HG03571 (cell line): ENCODE data around the gene SMG6.

Source experiments
- ATAC-seq: cut with Tn5 transposase; IDR thresholded peaks from one replicate; pipeline ENCODE4 v1.9.1; 2021; ENCODE audit not compliant: unreplicated experiment

SMG6 gene

DNA sequence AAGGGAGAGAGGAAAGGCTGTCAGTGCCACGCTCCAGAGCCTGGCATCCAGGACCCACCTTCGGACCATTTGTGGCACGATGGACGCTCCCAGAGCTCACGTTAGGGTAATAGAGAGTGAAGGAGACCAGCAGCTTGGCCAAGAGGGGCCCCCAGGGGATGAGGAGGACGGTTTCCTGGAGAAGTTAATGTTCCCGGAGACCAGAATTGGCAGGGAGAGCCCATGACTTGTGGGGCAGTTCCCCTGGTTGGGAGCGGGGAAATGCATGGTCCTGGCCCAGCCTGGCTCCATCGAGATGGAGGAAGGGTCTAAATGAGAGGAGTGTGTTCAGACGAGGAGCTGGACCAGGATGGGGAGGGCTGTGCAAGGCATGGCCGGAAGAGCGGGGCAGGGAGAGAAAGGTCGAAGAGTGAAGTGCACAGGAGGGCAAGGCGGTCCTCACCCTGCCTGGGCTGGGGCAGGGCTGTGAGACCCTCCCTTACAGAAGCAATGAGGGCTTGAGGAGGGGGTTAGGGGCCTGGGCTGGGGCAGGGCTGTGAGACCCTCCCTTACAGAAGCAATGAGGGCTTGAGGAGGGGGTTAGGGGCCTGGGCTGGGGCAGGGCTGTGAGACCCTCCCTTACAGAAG is 251.5 kb downstream of the SMG6 start:
- no peak for ATAC-seq

DNA sequence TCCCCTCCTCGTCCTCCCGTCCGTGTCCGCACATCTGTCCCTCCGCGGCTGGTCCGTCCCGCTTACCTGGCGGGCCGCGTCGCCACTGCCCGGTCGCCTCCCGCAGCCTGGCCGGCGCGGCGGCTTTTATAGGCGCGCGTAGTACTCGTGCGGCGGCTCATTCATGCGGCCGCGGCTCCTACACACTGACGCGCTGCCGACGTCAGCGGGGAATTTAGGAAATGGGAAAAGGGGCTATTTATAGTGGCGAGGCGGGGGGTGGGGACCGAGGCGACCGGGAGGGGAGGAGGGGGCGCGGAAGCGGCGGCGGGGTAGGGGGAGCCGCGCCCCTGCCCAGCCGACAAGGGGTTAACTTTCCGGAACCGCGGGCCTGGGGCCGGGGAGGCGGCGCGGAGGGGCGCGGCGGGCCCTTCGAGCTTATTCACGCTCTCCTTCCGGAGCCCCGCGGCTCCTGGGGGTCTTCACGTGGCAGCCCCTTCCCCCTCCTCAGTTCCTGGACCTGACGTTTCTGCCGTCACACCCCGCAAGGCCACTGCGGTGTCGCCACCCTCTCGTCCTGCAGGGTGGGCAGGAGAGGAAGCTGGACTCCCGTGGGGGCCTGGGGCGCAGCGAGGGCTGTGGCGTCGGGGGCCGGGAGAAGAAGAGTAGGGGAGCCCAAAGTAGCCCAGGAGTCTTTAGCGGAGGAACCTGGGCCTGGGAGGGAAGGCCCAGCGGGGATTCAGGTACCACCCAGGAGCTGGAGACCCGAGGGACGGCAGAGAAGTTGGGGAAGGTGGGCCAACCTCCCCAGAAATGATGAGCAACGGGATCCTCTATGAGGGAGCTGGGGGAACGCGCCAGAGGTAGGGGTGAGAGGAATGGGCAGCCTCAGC is 252.3 kb downstream of the SMG6 start:
- ATAC-seq: no peak

DNA sequence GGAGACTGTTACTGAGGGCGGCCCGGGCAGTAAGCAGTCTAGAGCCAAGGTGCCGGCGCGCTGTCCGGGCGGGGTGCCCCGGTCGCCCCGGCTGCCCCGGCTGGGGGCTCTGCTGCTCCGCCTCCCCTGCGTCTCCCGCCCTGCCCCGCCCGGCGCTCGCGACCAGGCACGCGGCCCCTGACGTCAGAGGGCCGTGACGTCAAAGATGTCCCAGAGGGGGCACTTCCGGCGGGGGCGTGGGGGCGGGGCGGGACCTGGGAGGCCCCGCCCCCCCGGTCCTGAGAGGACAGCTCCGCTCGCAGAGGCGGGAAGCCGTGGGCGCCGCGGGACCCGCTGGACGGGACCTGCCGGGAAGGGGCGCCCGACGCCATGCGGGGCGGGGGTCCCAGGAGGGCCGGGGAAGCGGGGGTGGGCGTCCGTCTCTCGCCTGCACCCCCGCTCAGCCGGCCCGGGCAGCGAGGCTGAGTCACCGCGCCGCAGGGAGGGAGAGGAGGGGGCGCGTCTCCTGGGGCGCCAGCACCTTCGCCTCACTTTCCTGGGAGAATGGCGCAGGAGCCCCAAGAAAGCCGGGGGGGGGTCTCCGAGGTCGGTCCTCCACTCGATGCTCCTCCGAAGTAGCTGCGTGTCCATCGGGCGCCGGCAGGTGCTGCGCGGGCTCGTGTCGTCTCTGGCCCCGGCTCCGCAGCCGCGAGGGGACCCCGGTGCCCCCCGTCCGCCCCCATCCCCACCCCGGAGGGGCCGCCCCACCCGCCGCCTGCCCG is 253.1 kb downstream of the SMG6 start:
- peak; percentile 2 for ATAC-seq

DNA sequence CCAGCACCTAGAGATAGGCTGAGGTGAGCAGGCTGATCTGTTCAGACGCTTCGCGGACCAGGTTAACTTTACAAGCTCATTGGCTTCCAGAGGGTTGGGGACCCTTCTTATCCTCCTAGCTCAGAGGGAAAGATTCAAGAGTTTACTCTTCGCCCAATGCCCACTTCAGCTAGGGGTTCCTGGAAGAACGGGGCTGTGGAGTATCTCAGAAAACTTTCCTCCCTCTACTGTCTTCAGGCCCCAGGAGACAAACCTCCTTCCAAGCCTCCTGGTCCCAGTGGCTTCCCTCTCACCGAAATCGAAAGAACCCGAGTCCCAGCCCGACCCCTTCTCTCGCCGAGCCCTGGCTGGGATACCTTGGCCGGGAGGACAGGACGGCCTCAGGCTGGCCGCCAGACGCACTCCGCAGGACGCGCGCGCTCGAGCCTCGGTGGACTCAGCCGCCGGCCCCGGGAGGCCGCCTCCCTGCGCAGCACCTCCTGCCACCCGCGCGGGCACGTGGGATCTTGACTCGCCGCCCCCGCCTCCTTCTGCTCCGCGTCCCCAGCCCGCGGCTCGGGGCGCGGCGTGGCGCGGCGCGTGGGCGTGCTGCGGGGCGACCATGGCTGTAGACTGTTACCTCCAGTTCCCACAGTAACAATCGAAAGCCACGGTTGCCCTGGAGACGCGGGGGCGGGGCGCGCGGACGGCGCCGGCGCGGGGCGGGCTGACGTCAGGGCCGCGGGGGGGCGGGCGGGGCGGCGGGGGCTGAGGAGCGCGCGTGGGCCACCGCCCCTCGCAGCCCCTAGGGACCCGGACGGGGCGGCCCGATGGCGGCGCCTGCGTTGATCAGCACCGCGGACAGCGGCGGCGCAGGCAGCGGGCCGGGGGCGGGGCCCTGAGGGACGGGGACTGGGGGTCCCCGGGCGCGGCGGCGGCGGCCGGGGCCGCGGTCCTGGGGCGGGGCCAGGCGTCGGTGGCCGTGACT is 254.0 kb downstream of the SMG6 start:
- peak; percentile 43 for ATAC-seq

DNA sequence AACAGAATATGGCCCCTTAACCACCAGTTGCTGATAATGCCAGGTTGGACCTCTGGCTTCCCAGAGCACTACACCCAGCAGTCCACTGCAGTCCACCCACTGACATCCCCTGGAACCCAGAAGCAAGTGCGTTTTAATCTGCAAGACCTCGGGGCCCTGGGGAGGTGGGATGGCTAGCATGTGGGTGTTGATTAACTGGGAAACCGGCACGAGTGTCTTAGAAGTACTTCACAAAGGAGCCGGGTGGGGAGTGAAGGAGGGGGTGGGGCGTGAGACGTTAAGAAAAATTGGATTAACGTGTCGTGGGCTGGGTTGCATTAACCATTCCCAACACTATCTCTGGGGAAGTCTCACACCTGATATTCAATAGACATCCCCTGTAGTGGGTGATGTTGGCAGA is 254.8 kb downstream of the SMG6 start:
- no peak for ATAC-seq

- ATAC-seq: no peak
Measured at GRCh38 chr17:2047590-2047989, 256.0 kb downstream of the SMG6 start.

- ATAC-seq: no peak
Measured at GRCh38 chr17:2044263-2044894, 259.2 kb downstream of the SMG6 start.

GRCh38 chr17:2043785-2044184 is 259.8 kb downstream of the SMG6 start:
- ATAC-seq: no peak

- no peak for ATAC-seq
Measured at GRCh38 chr17:2042933-2043332, 260.7 kb downstream of the SMG6 start.

- no peak for ATAC-seq
Measured at GRCh38 chr17:2042390-2042847, 261.2 kb downstream of the SMG6 start.

DNA sequence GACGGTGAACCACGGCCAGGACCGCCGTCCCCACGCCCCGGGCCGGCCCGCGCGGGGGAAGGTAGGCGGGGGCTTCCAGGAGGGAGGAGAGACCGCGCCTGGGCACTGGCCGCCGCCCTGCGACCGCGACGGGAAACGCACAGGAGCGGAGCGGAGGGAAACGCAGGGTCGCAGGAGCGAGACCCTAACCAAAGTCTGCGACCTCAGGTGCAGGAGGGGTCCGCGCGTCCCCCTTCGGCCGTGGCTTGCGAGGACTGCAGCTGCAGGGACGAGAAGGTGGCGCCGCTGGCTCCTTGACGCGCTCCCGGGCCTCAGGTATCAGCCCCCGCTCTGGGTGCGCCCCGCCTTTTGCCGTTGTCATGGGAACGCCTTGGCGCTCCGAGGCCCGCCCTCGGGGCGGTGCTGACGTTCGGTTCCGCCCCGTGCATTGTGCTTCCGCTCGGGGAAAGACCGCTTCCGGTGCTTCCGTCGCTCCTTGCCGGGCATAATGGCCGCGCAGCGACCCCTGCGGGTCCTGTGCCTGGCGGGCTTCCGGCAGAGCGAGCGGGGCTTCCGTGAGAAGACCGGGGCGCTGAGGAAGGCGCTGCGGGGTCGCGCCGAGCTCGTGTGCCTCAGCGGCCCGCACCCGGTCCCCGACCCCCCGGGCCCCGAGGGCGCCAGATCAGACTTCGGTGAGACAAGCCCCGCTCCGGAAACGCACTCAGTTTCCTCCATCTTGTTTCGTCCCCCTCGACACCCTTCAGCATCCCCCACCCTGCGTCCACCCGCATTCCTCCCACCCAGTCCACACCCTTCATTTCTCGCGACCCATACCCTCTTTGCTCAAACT is 261.8 kb downstream of the SMG6 start, which contains the start of gene OVCA2:
TSS of gene OVCA2 (plus strand) at position 462 of the 829 bp plus-strand sequence. CDS start at position 488, 26 bp downstream.
- peak; percentile 78 for ATAC-seq

GRCh38 chr17:2040942-2041560 is 262.5 kb downstream of the SMG6 start:
- no peak for ATAC-seq

DNA sequence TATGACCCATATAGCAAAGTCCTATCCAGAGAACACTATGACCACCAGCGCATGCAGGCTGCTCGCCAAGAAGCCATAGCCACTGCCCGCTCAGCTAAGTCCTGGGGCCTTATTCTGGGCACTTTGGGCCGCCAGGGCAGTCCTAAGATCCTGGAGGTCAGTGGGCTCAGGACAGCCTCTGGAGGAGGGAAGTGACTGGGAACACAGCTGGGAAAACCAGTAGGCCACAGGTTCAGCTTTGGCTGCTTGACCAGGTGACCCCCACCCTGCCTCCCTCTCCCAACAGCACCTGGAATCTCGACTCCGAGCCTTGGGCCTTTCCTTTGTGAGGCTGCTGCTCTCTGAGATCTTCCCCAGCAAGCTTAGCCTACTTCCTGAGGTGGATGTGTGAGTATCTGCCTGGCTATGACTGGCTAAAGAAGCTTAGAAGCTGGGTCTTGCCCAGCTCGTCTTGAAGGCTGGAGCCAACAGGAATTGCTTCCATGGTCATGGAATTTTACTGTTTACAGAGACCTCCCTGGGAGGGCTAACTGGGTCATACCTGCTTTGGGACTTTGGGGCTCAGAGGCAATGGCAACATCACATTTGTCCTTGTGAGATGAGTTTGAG is 263.3 kb downstream of the SMG6 start:
- no peak for ATAC-seq

- ATAC-seq: no peak
Measured at GRCh38 chr17:2037155-2037554, 266.4 kb downstream of the SMG6 start.

- ATAC-seq: no peak
Measured at GRCh38 chr17:2035541-2036488, 267.8 kb downstream of the SMG6 start.

- ATAC-seq: no peak
Measured at GRCh38 chr17:2034806-2035540, 268.6 kb downstream of the SMG6 start.
